Panc1 (cell line): ENCODE data around the gene STKLD1.

Experiments
- CTCF ChIP-seq: fragments of 450-650 bp; IDR thresholded peaks from 2 replicates; pipeline ENCODE4 v1.5.1; 2017; ENCODE audit warnings: mild to moderate bottlenecking
- POLR2AphosphoS5 ChIP-seq: IDR thresholded peaks from 2 replicates; pipeline ENCODE4 v1.6.1; 2012; ENCODE audit warnings: mild to moderate bottlenecking, low read depth, low read length, moderate library complexity
- REST ChIP-seq, 2 experiments: IDR thresholded peaks; 2 replicates each; pipeline ENCODE4 v1.6.1; 2011 to 2012; ENCODE audit warnings: low read depth in 2 of 2, control low read depth in 1 of 2, low read length in 1 of 2, mild to moderate bottlenecking in 1 of 2, moderate library complexity in 1 of 2; ENCODE audit not compliant: insufficient read depth in 1 of 2
- SIN3A ChIP-seq: IDR thresholded peaks from 2 replicates; pipeline ENCODE4 v1.6.1; 2012; ENCODE audit warnings: low read depth, mild to moderate bottlenecking, low read length, moderate library complexity, borderline replicate concordance; ENCODE audit not compliant: insufficient read depth
- TCF7L2 ChIP-seq: IDR thresholded peaks from 2 replicates; pipeline ENCODE4 v1.6.1; 2011; ENCODE audit warnings: mild to moderate bottlenecking, low read depth, low read length, inconsistent platforms

- TF ChIP-seq CTCF = no peak
- no peak for TF ChIP-seq POLR2AphosphoS5
- TF ChIP-seq REST (IDR thresholded peaks at IDR 0.05; ENCODE audit: insufficient read depth in 1 of 2, low read depth in 2 of 2, low read length in 1 of 2) = no peak
- TF ChIP-seq SIN3A = no peak
- no peak for TF ChIP-seq TCF7L2
Measured at GRCh38 chr9:133425049-133425632, 49.0 kb downstream of the STKLD1 start.
